Osteoblast (primary cell): ENCODE results near the gene NPFFR1. TPM values are rescaled to one million over a fixed set of nuclear protein-coding genes. Genes with fewer than 3 reads are reported as not detected.

Experiments used
- DNase-seq: peaks from one replicate; pipeline ENCODE4 v3.0.0; 2011; ENCODE audit warnings: low spot score, mixed read lengths; ENCODE audit not compliant: insufficient read length; ENCODE audit errors: missing footprints
- H2AFZ ChIP-seq: 2 replicates; pipeline ENCODE4 v1.6.0; 2011; ENCODE audit warnings: mild to moderate bottlenecking, low read length
- H3K27ac ChIP-seq: 2 replicates; pipeline ENCODE4 v1.5.1; 2011; ENCODE audit warnings: mild to moderate bottlenecking, low read depth, low read length, moderate library complexity
- H3K27me3 ChIP-seq: 2 replicates; pipeline ENCODE4 v1.6.0; 2012; ENCODE audit warnings: mild to moderate bottlenecking, control low read depth, inconsistent platforms, low read length, moderate library complexity; ENCODE audit not compliant: insufficient read depth
- H3K36me3 ChIP-seq: 2 replicates; pipeline ENCODE4 v1.5.1; 2011; ENCODE audit warnings: mild to moderate bottlenecking, low read length, control low read depth, moderate library complexity; ENCODE audit not compliant: insufficient read depth
- H3K4me1 ChIP-seq: 2 replicates; pipeline ENCODE4 v1.5.1; 2011; ENCODE audit warnings: mild to moderate bottlenecking, low read length, control low read depth, moderate library complexity; ENCODE audit not compliant: insufficient read depth
- H3K4me2 ChIP-seq: 2 replicates; pipeline ENCODE4 v1.6.0; 2011; ENCODE audit warnings: mild to moderate bottlenecking, low read length; ENCODE audit not compliant: insufficient read depth
- H3K4me3 ChIP-seq: fragments of 200-600 bp; sonication (generic); 3 replicates; pipeline ENCODE4 v1.5.1; 2012; ENCODE audit warnings: mild to moderate bottlenecking, low read length, inconsistent platforms; ENCODE audit not compliant: insufficient read depth
- H3K79me2 ChIP-seq: 2 replicates; pipeline ENCODE4 v1.6.0; 2012; ENCODE audit warnings: mild to moderate bottlenecking, low read length, control low read depth, inconsistent platforms; ENCODE audit not compliant: insufficient read depth
- H3K9me3 ChIP-seq: 2 replicates; pipeline ENCODE4 v1.5.1; 2011; ENCODE audit warnings: low read depth, low read length, control low read depth
- H4K20me1 ChIP-seq: 2 replicates; pipeline ENCODE4 v1.6.0; 2012; ENCODE audit warnings: mild to moderate bottlenecking, low read length, control low read depth; ENCODE audit not compliant: insufficient read depth
- CTCF ChIP-seq: IDR thresholded peaks from 2 replicates; pipeline ENCODE4 v1.5.1; 2011; ENCODE audit warnings: mild to moderate bottlenecking, low read depth, low read length, moderate library complexity; ENCODE audit errors: extremely low read depth
- total RNA-seq: library from RNA; depleted of rRNA; stranded (reverse); fragments of >200 nt; gene quantifications from 2 replicates; pipeline ENCODE4 v1.2.3, GENCODE V29; 2012

The NPFFR1 gene
- total RNA-seq, 1 donor, result not detected

GRCh38 chr10:70296406-70296899 lies 12.6 kb upstream of the NPFFR1 start:
- Histone ChIP-seq H3K27ac (no peak overlapping the region), H2AFZ (no peak overlapping the region), H3K9me3 (no peaks in the 10 kb centered on the region), H3K4me1 (peaks cover 10% of the 10 kb centered on the region), H3K4me3 (no peak overlapping the region), H3K4me2 (no peak overlapping the region), H3K79me2 (no peaks in the 10 kb centered on the region), H3K27me3 (no peaks in the 10 kb centered on the region), H3K36me3 (no peaks in the 10 kb centered on the region), H4K20me1 (no peaks in the 10 kb centered on the region)
- no peak for TF ChIP-seq CTCF
- peak; percentile 95 for DNase-seq

GRCh38 chr10:70295926-70296325 lies 12.1 kb upstream of the NPFFR1 start:
- Histone ChIP-seq H3K4me2 (no peak overlapping the region), H3K79me2 (no peaks in the 10 kb centered on the region), H2AFZ (no peak overlapping the region), H3K9me3 (no peaks in the 10 kb centered on the region), H3K27me3 (no peaks in the 10 kb centered on the region), H3K27ac (no peak overlapping the region), H4K20me1 (no peaks in the 10 kb centered on the region), H3K4me3 (no peak overlapping the region), H3K4me1 (peaks cover 10% of the 10 kb centered on the region), H3K36me3 (no peaks in the 10 kb centered on the region)
- no peak for TF ChIP-seq CTCF
- no peak for DNase-seq

- H3K9me3 ChIP-seq, result no peaks in the 10 kb centered on the region
- no peaks in the 10 kb centered on the region for H4K20me1 ChIP-seq
- TF ChIP-seq CTCF, result no peak
These were observed 11.5 kb upstream of the NPFFR1 start for GRCh38 chr10:70295321-70295720.

GRCh38 chr10:70293169-70293843 lies 9.5 kb upstream of the NPFFR1 start:
- Histone ChIP-seq H3K4me2 (no peak overlapping the region), H3K36me3 (no peaks in the 10 kb centered on the region), H3K27me3 (no peaks in the 10 kb centered on the region), H3K9me3 (no peaks in the 10 kb centered on the region), H3K79me2 (no peaks in the 10 kb centered on the region), H3K4me1 (peaks cover 15% of the 10 kb centered on the region), H3K27ac (no peak overlapping the region), H2AFZ (no peak overlapping the region), H4K20me1 (no peaks in the 10 kb centered on the region), H3K4me3 (no peak overlapping the region)
- no peak for TF ChIP-seq CTCF
- DNase-seq, result no peak

More at GRCh38 chr10:70295321-70295720, 11.5 kb upstream of the NPFFR1 start:
- DNase-seq, result no peak
- no peaks in the 10 kb centered on the region for H3K79me2 ChIP-seq
- peaks cover 12% of the 10 kb centered on the region for H3K4me1 ChIP-seq
- no peaks in the 10 kb centered on the region for H3K27me3 ChIP-seq
- no peaks in the 10 kb centered on the region for H3K36me3 ChIP-seq
- no peak overlapping the region for H3K4me3 ChIP-seq
- H3K4me2 ChIP-seq, result no peak overlapping the region
- H3K27ac ChIP-seq, result no peak overlapping the region
- no peak overlapping the region for H2AFZ ChIP-seq
